ENCODE results near the gene KCNC2.

Gene KCNC2

DNA sequence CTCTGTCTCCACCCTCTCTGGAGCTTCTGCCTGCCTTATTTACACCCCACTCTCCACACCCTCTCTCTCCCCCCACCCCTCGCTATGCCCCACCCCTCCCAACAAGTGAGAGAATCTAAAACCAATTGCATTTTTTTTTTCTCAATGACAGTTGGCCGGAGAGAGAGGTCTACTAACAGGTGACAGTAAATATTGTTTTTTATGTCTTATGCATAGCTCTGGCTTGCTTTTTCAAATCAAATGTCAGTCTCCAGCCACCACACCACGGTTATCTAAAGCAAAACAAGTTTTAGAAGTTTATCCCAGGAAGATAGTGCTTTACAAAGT lies at the start of gene KCNC2:
Gene KCNC2 (minus strand): TSS at position 28 of the 327 bp plus-strand sequence.
- DNase-seq (ENCODE audit: low spot score), result no peak
- in situ Hi-C loops (cut with MboI; ENCODE audit: low pct_unique_long_range_greater_than_20kb, low sequenced_read_pairs, unreplicated experiment), result no loop called here
- TF ChIP-seq, protein P1, sequence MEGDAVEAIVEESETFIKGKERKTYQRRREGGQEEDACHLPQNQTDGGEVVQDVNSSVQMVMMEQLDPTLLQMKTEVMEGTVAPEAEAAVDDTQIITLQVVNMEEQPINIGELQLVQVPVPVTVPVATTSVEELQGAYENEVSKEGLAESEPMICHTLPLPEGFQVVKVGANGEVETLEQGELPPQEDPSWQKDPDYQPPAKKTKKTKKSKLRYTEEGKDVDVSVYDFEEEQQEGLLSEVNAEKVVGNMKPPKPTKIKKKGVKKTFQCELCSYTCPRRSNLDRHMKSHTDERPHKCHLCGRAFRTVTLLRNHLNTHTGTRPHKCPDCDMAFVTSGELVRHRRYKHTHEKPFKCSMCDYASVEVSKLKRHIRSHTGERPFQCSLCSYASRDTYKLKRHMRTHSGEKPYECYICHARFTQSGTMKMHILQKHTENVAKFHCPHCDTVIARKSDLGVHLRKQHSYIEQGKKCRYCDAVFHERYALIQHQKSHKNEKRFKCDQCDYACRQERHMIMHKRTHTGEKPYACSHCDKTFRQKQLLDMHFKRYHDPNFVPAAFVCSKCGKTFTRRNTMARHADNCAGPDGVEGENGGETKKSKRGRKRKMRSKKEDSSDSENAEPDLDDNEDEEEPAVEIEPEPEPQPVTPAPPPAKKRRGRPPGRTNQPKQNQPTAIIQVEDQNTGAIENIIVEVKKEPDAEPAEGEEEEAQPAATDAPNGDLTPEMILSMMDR (IDR thresholded peaks at IDR 0.05; ENCODE audit: extremely low read depth, insufficient read depth, missing control alignments), result no peak

DNA sequence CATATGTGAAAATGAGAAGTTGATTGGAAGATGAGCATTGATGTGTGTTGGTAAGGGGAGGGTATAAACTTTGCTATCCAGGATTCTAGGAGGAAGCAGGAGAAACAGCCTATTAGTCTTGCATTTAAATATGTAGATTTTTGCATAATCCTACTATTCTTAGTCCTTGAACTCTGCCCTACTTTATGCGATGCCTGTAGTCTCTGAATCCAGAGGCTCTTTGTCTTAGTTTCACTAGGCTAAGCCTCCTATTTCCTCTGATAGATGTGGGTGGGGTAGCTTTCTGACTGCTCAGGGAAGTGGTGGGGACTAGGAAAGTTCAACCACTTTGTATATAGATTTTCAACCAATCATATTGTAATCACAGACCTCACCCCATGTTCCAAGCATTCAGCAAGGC lies 49.5 kb upstream of the KCNC2 start:
- in situ Hi-C loops (cut with MboI; ENCODE audit: low pct_unique_long_range_greater_than_20kb, low sequenced_read_pairs, unreplicated experiment), result no loop called here
- no peak for DNase-seq (ENCODE audit: low spot score)
- TF ChIP-seq, protein P1 (IDR thresholded peaks at IDR 0.05; ENCODE audit: extremely low read depth, insufficient read depth, missing control alignments), result no peak

DNA sequence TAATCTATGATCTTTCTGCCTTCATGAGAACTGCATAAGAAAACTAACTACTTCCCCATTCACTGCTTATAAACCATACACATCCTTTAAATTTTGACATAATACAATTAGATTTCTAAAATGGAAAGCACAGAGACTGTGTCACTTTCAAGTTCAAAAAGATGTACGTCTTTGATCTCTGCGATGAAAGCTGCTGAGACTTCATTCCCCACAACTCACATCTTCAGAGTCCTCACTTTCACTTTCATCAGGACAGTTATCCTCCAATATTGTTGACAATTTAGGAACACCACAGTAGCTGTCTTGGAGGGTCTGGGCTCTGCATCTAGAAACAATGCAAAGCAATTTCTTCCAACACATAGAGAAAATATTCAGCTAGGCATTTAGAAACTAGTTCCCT lies 47.9 kb upstream of the KCNC2 start:
- DNase-seq (ENCODE audit: low spot score), result no peak
- TF ChIP-seq, protein P1 (IDR thresholded peaks at IDR 0.05; ENCODE audit: extremely low read depth, insufficient read depth, missing control alignments), result no peak
- in situ Hi-C loops (cut with MboI; ENCODE audit: low pct_unique_long_range_greater_than_20kb, low sequenced_read_pairs, unreplicated experiment), result no loop called here

DNA sequence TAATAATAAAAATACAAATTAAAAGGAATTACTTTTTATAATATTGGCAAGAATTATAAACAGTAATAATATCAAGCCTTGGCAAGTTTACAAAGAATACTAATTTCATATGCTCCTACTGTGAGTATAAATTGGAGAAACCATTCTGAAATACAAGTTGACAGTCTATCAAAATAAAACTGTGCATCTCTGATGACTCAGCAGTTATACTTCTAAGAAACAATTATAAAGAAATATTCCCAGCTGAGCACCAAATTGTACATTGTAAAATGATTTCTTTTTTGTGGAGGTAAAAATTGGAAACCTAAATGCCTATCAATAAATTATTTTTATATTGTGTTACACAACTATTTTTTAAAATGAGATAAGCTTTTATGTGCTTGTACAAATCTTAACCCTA lies 35.5 kb upstream of the KCNC2 start:
- TF ChIP-seq, protein P1 (IDR thresholded peaks at IDR 0.05; ENCODE audit: extremely low read depth, insufficient read depth, missing control alignments), result no peak
- in situ Hi-C loops (cut with MboI; ENCODE audit: low pct_unique_long_range_greater_than_20kb, low sequenced_read_pairs, unreplicated experiment), result no loop called here
- no peak for DNase-seq (ENCODE audit: low spot score)

DNA sequence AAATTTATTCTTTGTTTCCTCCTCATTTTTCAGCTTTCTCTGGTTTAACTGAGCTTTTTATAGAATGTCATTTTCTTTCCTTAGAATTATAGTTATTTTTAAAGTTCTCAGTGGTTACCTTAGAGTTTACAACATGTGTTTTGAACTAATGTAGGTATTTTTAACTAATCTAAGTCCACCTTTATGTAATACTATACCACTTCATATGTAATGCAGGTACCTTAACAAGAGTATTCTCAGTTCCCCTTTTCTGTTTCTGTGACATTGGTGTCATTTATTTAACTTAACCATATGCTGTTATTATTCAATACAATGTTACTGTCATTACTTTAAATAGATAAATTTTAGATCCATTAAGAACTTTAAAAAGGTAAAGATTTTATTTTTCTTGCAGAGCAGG lies 30.3 kb upstream of the KCNC2 start:
- peak; percentile 2 for DNase-seq (ENCODE audit: low spot score)
- TF ChIP-seq, protein P1 (IDR thresholded peaks at IDR 0.05; ENCODE audit: extremely low read depth, insufficient read depth, missing control alignments), result no peak
- in situ Hi-C loops (cut with MboI; ENCODE audit: low pct_unique_long_range_greater_than_20kb, low sequenced_read_pairs, unreplicated experiment), result no loop called here

DNA sequence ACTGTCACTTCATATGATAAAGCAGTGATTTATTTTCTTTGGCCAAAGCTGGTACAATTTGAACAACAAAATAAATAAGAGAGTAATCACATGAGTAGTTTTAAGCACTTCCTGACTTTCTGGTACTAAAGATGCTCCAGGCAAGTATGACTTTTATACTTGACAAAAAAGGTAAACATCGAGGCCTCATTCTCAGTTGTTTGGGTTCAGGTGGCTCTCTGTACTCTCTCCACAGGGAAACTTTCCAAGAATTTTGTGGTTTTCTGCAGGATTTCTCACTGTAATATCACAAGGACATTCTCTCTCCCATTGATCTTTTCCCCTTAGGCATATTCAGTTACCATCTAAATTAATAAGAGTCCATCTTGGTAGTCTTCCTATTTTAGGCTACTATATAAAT lies 26.6 kb upstream of the KCNC2 start:
- no peak for DNase-seq (ENCODE audit: low spot score)
- in situ Hi-C loops (cut with MboI; ENCODE audit: low pct_unique_long_range_greater_than_20kb, low sequenced_read_pairs, unreplicated experiment), result no loop called here
- TF ChIP-seq, protein P1 (IDR thresholded peaks at IDR 0.05; ENCODE audit: extremely low read depth, insufficient read depth, missing control alignments), result no peak

DNA sequence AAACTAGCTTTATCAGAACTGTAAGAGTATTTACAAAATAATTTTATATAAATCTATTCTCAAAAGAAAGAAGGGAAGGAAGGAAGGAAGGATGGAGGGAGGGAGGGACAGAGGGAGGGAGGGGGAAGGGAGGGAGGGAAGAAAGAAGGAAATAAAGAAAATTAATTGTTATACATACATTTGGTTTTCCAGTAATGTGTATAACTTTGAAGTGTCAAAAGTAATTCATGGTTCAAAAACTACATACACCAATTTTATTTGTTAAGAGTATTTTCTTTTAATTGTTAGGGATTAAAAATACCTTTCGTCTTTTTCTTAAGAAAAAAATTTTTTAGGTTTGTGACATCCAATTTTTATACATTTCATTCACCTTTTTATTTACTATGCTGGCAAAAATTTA lies 17.5 kb upstream of the KCNC2 start:
- TF ChIP-seq, protein P1 (IDR thresholded peaks at IDR 0.05; ENCODE audit: extremely low read depth, insufficient read depth, missing control alignments), result no peak

More for the DNA sequence above, 17.5 kb upstream of the KCNC2 start:
- in situ Hi-C loops (cut with MboI; ENCODE audit: low pct_unique_long_range_greater_than_20kb, low sequenced_read_pairs, unreplicated experiment), result no loop called here
- DNase-seq (ENCODE audit: low spot score), result no peak

All from GM13977 (cell line).